ENCODE results near the gene ZNF468. TPM values are rescaled to one million over a fixed set of nuclear protein-coding genes. Genes with fewer than 3 reads are reported as not detected.
"Not testable (repeated sequence)": the region's sequence is repeated elsewhere in the genome, so short reads cannot be mapped to it uniquely, and the experiment has no call there.

ZNF468 gene
- total RNA-seq, 4 donors from 2014 or later: 13.1 to 21.4 (median 16.8) TPM

DNA sequence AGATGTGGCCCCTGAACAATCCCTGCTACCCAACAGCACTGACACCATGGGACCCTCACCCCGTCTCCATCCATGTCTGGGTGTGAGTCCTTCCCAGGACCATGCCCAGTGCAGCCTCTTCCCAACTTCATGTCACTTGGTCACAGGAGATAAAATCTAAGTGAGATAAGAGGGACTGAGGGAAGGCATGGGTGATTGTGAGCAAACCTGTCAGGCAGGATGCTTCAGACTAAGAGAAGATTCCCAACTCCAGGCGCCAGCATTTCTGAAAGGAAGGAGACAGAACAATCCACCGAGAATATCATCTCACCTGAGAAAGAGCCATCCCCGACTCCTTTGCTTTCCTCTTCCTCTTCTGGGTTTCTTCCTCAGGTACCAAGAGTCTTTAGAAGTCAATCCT lies 32.5 kb upstream of the ZNF468 start:
- DNase-seq (ENCODE audit: low spot score): no peak
- no peak for ATAC-seq (ENCODE audit: low FRiP score)
- no peak for TF ChIP-seq CTCF (IDR thresholded peaks at IDR 0.05)

- TF ChIP-seq CTCF (IDR thresholded peaks at IDR 0.05): no peak
- ATAC-seq (ENCODE audit: low FRiP score): no peak
- no peak for DNase-seq (ENCODE audit: low spot score)
These were observed 31.7 kb upstream of the ZNF468 start for GRCh38 chr19:52889076-52889475.

DNA sequence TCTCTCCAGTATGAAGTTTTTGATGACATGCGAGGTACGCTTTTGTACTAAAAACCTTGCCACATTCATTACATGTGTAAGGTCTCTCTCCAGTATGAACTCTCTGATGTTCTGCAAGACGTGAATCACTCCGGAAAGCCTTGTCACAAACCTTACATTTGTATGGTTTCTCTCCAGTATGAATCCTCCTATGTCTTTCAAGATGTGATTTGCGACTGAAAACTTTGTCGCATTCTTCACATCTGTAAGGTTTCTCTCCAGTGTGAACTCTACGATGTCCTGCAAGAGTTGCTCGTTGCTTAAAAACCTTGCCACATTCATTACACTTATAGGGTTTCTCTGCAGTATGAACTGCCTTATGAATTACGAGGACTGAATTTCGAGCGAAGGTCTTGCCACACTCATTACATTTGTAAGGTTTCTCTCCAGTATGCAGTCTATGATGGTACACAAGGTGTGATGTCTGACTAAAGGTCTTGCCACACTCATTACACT lies 23.5 kb upstream of the ZNF468 start:
- DNase-seq (ENCODE audit: low spot score): no peak
- no peak for ATAC-seq (ENCODE audit: low FRiP score)
- no peak for TF ChIP-seq CTCF (IDR thresholded peaks at IDR 0.05)

- not testable (repeated sequence) for ATAC-seq (ENCODE audit: low FRiP score); DNase-seq (ENCODE audit: low spot score)
These were observed 15.6 kb upstream of the ZNF468 start for GRCh38 chr19:52872996-52873395.

DNA sequence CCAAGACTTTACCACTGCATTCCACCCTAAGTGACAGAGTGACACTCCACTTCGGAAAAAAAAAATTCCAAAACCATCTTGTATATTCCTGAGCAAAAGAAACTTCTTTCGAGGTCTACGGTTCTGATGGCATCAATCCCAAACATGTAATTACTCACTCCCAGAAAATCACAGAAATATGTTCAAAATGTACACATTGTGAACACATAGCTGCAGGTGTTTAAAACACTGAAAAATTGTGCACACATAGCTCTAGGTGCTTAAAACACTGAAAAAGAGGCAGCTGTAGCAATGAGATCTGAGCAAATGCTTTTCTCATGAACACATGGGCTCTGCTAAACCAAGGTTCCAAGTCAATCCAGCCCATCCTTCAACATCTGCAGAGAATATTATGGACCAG lies 14.0 kb upstream of the ZNF468 start:
- TF ChIP-seq CTCF (IDR thresholded peaks at IDR 0.05): no peak
- DNase-seq (ENCODE audit: low spot score) (no peak), ATAC-seq (ENCODE audit: low FRiP score) (no peak)

DNA sequence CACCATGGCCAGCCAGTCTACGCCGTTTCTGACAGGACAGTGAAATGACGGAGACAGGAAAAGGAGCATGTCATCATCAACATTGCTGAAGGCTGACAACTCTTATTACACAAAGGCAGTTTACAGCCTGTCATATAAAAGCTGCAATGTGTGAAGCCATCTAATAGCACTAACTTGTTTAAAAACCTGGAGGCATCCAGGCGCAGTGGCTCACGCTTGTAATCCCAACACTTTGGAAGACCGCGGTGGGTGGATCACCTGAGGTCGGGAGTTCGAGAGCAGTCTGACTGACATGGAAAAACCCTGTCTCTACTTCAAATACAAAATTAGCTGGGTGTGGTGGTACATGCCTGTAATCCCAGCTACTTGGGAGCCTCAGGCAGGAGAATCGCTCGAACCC lies 10.6 kb upstream of the ZNF468 start:
- not testable (repeated sequence) for ATAC-seq (ENCODE audit: low FRiP score); DNase-seq (ENCODE audit: low spot score)

DNA sequence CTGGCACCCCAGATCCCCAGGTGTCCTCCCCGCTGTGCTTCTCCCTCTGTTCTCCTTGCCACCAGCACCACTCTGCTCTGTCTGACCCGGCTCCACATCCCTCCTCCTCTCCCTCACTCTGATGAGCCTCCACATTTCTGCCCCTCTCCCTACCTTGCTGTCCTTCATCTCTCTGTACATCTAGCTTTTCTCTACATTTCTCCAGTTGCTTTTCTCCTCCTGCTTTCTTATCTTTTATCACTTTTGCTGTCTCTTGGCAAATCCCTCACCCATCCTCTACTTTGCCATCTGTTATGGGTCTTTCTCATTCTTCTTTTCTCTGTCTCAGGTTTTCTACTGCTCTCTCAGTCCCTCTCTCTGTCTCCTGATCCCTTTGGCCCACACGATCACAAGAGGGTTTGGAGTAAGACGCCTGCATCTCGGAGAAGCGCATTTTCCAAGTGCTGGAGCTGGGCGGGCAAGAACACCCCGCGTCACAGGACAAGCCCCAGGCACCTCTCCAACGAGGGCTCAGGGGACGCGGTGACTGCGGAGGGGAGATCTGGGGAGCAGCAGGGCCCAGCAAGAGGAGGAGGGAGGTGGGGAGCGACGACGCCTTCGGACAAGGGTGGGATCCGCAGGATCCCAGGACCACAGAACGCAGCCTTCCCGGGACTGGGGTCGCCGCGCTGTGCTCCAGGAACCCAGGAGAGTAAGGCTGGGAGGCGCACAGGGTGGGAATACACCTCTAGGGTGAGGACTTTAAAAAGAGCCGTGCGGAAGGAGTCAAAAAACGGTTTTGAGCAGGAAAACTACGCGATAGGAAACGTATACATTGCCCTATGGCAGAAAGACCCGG lies 660 bp downstream of the ZNF468 start:
- ATAC-seq (ENCODE audit: low FRiP score): peak; percentile 31
- DNase-seq (ENCODE audit: low spot score): not testable (repeated sequence)

DNA sequence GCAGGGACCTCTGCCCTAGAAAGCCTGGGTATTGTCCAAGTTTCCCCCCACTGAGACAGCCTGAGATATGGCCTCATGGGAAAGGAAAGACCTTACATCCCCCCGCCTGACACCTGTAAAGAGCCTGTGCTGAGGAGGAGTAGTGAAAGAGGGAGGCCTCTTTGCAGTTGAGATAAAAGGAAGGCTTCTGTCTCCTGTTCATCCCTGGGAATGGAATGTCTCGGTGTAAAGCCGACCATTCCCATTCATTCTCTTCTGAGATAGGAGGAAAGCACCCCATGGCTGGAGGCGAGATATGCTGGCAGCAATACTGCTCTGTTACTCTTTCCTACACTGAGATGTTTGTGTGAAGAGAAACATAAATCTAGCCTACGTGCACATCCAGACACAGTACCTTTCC lies 10.1 kb downstream of the ZNF468 start:
- not testable (repeated sequence) for ATAC-seq (ENCODE audit: low FRiP score); DNase-seq (ENCODE audit: low spot score)

- not testable (repeated sequence) for ATAC-seq (ENCODE audit: low FRiP score); DNase-seq (ENCODE audit: low spot score)
These were observed 16.5 kb downstream of the ZNF468 start for GRCh38 chr19:52840825-52841465.

DNA sequence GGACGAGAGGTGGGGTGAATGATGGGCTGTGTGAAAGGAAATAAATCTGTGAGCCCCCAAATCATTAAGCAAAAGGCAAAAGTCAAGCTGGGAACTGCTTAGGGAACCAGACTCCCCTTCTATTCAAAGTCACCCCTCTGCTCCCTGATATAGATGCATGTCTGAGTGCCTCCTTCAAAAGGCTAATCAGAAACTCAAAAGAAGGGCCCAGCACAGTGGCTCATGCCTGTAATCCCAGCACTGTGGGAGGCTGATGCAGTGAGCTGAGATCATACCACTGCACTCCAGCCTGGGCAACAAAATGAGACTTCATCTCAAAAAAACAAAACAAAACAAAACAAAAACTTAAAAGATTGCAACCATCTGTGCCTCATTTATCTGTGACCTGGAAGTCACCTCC lies 23.1 kb downstream of the ZNF468 start:
- not testable (repeated sequence) for ATAC-seq (ENCODE audit: low FRiP score); DNase-seq (ENCODE audit: low spot score)

DNA sequence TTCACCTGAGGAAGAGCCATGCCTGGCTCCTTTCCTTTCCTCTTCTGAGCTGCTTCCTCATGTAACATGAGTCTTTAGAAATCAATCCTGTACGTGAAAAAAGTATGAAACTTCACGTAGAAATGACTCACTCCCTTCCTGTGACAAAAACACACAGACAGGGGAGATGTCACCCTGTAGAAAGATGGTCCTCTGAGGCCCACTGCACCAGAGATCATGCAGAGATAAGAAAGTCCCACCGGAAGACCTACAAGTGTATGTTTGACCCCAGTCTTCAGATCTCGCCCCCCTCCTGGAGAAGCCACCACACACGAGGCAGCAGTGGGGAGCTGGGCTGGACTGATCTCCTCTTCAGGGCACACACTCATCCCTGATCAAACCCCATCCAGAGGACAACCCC lies 23.9 kb downstream of the ZNF468 start:
- ATAC-seq (ENCODE audit: low FRiP score): not testable (repeated sequence)

GRCh38 chr19:52829866-52830265 lies 27.6 kb downstream of the ZNF468 start:
- not testable (repeated sequence) for DNase-seq (ENCODE audit: low spot score); ATAC-seq (ENCODE audit: low FRiP score)

More for the DNA sequence above, 23.9 kb downstream of the ZNF468 start:
- not testable (repeated sequence) for DNase-seq (ENCODE audit: low spot score)
